Measurements from ENCODE around the gene ONECUT2. TPM values are rescaled to one million over a fixed set of nuclear protein-coding genes. Genes with fewer than 3 reads are reported as not detected.
A peak's percentile ranks its signal among the peaks of the same experiment; 100 is the strongest.

The ONECUT2 gene
- total and polyA plus RNA-seq, 2 experiments from 2014 or later = 0.82 to 1.7 TPM

DNA sequence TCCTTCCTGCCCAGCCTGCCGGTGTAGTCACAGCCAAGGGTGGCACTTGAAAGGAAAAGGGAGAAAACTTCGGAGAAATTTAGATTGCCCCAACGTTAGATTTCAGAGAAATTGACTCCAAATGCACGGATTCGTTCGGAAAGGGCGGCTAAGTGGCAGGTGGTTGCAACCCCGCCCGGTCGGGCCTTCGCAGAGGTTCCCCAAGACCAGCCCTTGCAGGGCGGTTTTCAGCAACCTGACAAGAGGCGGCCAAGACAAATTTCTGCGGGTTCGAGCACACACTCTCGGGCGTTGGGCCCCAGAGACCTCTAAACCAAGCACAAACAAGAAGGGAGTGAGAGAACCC is 4.8 kb downstream of the ONECUT2 start:
- H3K4me3 Mint-ChIP-seq = peak overlapping the region; percentile 82
- no peak for ATAC-seq
- no peak overlapping the region for H2AFZ ChIP-seq
- H3K27me3 Mint-ChIP-seq (ENCODE audit: insufficient read depth, low read depth, poor library complexity) = peaks cover 97% of the 10 kb centered on the region
- H3K27ac ChIP-seq (ENCODE audit: low read depth) = no peak overlapping the region
- DNase-seq (ENCODE audit: low spot score) = peak; percentile 50
- peak; percentile 94 for TF ChIP-seq EZH2 (IDR thresholded peaks at IDR 0.05; ENCODE audit: low read depth, unreplicated experiment)
- TF ChIP-seq, protein P1, sequence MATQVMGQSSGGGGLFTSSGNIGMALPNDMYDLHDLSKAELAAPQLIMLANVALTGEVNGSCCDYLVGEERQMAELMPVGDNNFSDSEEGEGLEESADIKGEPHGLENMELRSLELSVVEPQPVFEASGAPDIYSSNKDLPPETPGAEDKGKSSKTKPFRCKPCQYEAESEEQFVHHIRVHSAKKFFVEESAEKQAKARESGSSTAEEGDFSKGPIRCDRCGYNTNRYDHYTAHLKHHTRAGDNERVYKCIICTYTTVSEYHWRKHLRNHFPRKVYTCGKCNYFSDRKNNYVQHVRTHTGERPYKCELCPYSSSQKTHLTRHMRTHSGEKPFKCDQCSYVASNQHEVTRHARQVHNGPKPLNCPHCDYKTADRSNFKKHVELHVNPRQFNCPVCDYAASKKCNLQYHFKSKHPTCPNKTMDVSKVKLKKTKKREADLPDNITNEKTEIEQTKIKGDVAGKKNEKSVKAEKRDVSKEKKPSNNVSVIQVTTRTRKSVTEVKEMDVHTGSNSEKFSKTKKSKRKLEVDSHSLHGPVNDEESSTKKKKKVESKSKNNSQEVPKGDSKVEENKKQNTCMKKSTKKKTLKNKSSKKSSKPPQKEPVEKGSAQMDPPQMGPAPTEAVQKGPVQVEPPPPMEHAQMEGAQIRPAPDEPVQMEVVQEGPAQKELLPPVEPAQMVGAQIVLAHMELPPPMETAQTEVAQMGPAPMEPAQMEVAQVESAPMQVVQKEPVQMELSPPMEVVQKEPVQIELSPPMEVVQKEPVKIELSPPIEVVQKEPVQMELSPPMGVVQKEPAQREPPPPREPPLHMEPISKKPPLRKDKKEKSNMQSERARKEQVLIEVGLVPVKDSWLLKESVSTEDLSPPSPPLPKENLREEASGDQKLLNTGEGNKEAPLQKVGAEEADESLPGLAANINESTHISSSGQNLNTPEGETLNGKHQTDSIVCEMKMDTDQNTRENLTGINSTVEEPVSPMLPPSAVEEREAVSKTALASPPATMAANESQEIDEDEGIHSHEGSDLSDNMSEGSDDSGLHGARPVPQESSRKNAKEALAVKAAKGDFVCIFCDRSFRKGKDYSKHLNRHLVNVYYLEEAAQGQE (IDR thresholded peaks at IDR 0.05; ENCODE audit: unreplicated experiment) = no peak
- H3K9me2 ChIP-seq (ENCODE audit: insufficient read depth) = no peaks in the 10 kb centered on the region
- H3K27me3 ChIP-seq (ENCODE audit: insufficient read depth) = peaks cover 93% of the 10 kb centered on the region
- H3K79me2 ChIP-seq (replicated peaks; ENCODE audit: insufficient read depth) = no peaks in the 10 kb centered on the region
- H3K4me2 ChIP-seq = peak overlapping the region; percentile 92
- peaks cover 10% of the 10 kb centered on the region; the same call in 1 of the 3 replicates for H3K9me3 Mint-ChIP-seq
- H3K36me3 ChIP-seq (ENCODE audit: insufficient read depth) = no peaks in the 10 kb centered on the region
- peaks cover 47% of the 10 kb centered on the region for H3K4me1 ChIP-seq (ENCODE audit: insufficient read depth)
- H3K36me3 Mint-ChIP-seq (ENCODE audit: low read depth) = no peaks in the 10 kb centered on the region; the same call in 2 of the 3 replicates
- no peak overlapping the region for H3K27ac Mint-ChIP-seq
- peak overlapping the region; percentile 71 for H3K4me3 ChIP-seq
- peaks cover 48% of the 10 kb centered on the region for H3K4me1 Mint-ChIP-seq
- peaks cover 31% of the 10 kb centered on the region for H3F3A ChIP-seq (replicated peaks; ENCODE audit: low read depth)
- peaks cover 37% of the 10 kb centered on the region for H4K20me1 ChIP-seq (replicated peaks; ENCODE audit: insufficient read depth)

DNA sequence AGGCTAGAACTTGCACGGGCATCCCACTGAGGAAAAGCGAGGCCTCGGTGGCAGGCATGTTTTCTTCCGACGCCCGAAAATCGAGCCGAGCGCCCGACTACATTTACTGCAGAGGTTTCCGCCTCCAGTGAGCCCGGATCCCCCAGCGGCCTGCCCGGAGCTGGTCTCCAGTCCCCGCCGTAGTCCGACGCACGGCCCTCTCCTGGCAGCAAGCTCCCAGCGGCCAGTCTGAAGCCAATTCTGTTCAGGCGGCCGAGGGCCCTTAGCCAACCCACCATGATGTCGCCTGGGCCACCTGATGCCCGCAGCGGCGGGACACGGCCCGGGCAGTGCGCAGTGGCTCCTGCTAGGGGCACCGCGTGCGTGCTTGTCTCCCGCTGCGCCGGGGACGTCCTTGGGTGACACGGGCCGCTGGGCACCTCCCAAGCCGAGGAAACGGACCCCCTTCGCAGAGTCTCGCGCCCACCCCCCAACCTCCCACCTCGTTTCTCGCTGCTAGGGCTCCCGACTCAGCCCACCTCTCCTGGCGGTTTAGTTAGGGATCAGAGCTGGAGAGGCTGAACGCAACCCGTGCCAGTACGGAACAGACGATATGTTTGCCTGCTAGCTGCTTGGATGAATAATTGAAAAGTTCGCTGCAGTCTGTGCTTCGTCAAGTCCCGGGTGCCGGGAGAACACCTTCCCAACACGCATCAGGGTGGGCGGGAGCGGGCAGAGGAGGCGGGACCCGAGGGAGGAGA is 5.3 kb downstream of the ONECUT2 start:
- Mint-ChIP-seq H3K9me3 (peaks cover 10% of the 10 kb centered on the region; the same call in 1 of the 3 replicates), H3K36me3 (ENCODE audit: low read depth) (no peaks in the 10 kb centered on the region; the same call in 2 of the 3 replicates), H3K27ac (no peak overlapping the region), H3K4me1 (peaks cover 49% of the 10 kb centered on the region), H3K27me3 (ENCODE audit: insufficient read depth, low read depth, poor library complexity) (peaks cover 99% of the 10 kb centered on the region), H3K4me3 (peak overlapping the region; percentile 82)
- peaks cover 37% of the 10 kb centered on the region for H4K20me1 ChIP-seq (replicated peaks; ENCODE audit: insufficient read depth)
- peaks cover 47% of the 10 kb centered on the region for H3K4me1 ChIP-seq (ENCODE audit: insufficient read depth)
- no peak overlapping the region for H3K27ac ChIP-seq (ENCODE audit: low read depth)
- no peaks in the 10 kb centered on the region for H3K79me2 ChIP-seq (replicated peaks; ENCODE audit: insufficient read depth)
- ATAC-seq = peak; percentile 6
- DNase-seq (ENCODE audit: low spot score) = peak; percentile 58
- TF ChIP-seq, protein P2, sequence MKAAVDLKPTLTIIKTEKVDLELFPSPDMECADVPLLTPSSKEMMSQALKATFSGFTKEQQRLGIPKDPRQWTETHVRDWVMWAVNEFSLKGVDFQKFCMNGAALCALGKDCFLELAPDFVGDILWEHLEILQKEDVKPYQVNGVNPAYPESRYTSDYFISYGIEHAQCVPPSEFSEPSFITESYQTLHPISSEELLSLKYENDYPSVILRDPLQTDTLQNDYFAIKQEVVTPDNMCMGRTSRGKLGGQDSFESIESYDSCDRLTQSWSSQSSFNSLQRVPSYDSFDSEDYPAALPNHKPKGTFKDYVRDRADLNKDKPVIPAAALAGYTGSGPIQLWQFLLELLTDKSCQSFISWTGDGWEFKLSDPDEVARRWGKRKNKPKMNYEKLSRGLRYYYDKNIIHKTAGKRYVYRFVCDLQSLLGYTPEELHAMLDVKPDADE (IDR thresholded peaks at IDR 0.05) = no peak
- TF ChIP-seq POLR2AphosphoS5 (IDR thresholded peaks at IDR 0.05; ENCODE audit: low read depth) (no peak), EZH2 (IDR thresholded peaks at IDR 0.05; ENCODE audit: low read depth, unreplicated experiment) (peak; percentile 76), ZNF331 (CRISPR knock-in tag; IDR thresholded peaks at IDR 0.05; ENCODE audit: low read depth) (no peak)
- TF ChIP-seq, protein P3, sequence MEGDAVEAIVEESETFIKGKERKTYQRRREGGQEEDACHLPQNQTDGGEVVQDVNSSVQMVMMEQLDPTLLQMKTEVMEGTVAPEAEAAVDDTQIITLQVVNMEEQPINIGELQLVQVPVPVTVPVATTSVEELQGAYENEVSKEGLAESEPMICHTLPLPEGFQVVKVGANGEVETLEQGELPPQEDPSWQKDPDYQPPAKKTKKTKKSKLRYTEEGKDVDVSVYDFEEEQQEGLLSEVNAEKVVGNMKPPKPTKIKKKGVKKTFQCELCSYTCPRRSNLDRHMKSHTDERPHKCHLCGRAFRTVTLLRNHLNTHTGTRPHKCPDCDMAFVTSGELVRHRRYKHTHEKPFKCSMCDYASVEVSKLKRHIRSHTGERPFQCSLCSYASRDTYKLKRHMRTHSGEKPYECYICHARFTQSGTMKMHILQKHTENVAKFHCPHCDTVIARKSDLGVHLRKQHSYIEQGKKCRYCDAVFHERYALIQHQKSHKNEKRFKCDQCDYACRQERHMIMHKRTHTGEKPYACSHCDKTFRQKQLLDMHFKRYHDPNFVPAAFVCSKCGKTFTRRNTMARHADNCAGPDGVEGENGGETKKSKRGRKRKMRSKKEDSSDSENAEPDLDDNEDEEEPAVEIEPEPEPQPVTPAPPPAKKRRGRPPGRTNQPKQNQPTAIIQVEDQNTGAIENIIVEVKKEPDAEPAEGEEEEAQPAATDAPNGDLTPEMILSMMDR (conservative IDR thresholded peaks at IDR 0.05; ENCODE audit: low read depth in 2 of 2) = no peak
- peak overlapping the region; percentile 92 for H3K4me2 ChIP-seq
- H3K27me3 ChIP-seq (ENCODE audit: insufficient read depth) = peaks cover 97% of the 10 kb centered on the region
- H3K4me3 ChIP-seq = peak overlapping the region; percentile 71
- no peaks in the 10 kb centered on the region for H3K9me2 ChIP-seq (ENCODE audit: insufficient read depth)
- H3F3A ChIP-seq (replicated peaks; ENCODE audit: low read depth) = peaks cover 31% of the 10 kb centered on the region
- no peak overlapping the region for H2AFZ ChIP-seq
- no peaks in the 10 kb centered on the region for H3K36me3 ChIP-seq (ENCODE audit: insufficient read depth)
